SK-N-MC (cell line): Measurements from ENCODE around the gene SCYL1.

Experiments used
- DNase-seq: peaks from one replicate; pipeline ENCODE4 v3.0.0-alpha.2; 2011; ENCODE audit warnings: low read depth, low spot score
- H3K27ac ChIP-seq: fragments of 200-600 bp; sonication (generic); 2 replicates; pipeline ENCODE4 v1.5.1; 2016; ENCODE audit warnings: mixed run types
- H3K36me3 ChIP-seq: fragments of 200-600 bp; sonication (generic); 2 replicates; pipeline ENCODE4 v1.6.1; 2017; ENCODE audit warnings: antibody characterized with exemption, low read length, mixed read lengths; ENCODE audit not compliant: insufficient read depth
- H3K4me3 ChIP-seq: fragments of 200-600 bp; sonication (generic); 2 replicates; pipeline ENCODE4 v1.5.1; 2016
- H3K9ac ChIP-seq: fragments of 200-600 bp; sonication (generic); 2 replicates; pipeline ENCODE4 v1.8.0; 2017; ENCODE audit warnings: mixed run types, mixed read lengths; ENCODE audit not compliant: insufficient read length
- H3K9me3 ChIP-seq: fragments of 200-600 bp; sonication (generic); 2 replicates; pipeline ENCODE4 v1.6.1; 2017; ENCODE audit warnings: low read depth, mild to moderate bottlenecking, antibody characterized with exemption, low read length, moderate library complexity, mixed read lengths
- EZH2 ChIP-seq: fragments of 200-600 bp; sonication (generic); IDR thresholded peaks from one replicate; pipeline ENCODE4 v1.6.1; 2017; ENCODE audit warnings: antibody characterized with exemption
- FOXP2 ChIP-seq: optimal IDR thresholded peaks from 2 replicates; pipeline ENCODE3; 2011; ENCODE audit warnings: mild to moderate bottlenecking, moderate library complexity; ENCODE audit not compliant: insufficient read depth; ENCODE audit errors: extremely low read length, control extremely low read depth
- POLR2AphosphoS5 ChIP-seq: IDR thresholded peaks from 2 replicates; pipeline ENCODE4 v1.6.1; 2012; ENCODE audit warnings: mild to moderate bottlenecking, low read depth, low read length, borderline replicate concordance

The SCYL1 gene

DNA sequence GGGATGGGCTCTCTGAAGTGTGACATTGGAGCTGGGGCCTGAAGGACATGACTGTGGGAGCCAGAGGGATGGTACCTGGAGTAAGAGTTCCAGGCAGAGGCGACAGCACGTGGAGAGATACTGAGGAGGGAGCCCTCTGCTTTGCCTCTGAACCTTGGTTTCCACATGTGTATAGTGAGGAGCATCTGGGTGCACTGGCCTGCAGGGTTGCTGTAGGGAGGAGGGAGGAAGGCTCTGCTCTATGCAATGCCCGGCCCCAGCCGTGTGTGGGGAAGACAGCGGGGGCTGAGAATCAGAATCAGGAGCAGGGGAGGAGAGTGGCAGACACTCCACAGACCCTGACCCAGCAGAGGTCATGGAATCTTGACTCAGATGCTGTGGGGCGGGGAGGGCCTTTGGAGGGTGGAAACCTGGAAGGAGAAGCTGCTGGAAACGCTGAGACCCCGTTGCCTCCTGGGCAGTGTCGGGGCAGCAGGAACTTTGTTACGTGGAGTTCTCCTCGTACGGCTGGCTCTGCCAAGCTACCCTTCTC, 4.0 kb downstream of the SCYL1 start:
- TF ChIP-seq POLR2AphosphoS5: no peak
- Histone ChIP-seq H3K9me3 (no peaks in the 10 kb centered on the region), H3K4me3 (no peak overlapping the region), H3K27ac (no peak overlapping the region), H3K36me3 (peaks cover 8% of the 10 kb centered on the region; the same call in 1 of the 2 replicates), H3K9ac (no peak overlapping the region)
- DNase-seq: no peak

DNA sequence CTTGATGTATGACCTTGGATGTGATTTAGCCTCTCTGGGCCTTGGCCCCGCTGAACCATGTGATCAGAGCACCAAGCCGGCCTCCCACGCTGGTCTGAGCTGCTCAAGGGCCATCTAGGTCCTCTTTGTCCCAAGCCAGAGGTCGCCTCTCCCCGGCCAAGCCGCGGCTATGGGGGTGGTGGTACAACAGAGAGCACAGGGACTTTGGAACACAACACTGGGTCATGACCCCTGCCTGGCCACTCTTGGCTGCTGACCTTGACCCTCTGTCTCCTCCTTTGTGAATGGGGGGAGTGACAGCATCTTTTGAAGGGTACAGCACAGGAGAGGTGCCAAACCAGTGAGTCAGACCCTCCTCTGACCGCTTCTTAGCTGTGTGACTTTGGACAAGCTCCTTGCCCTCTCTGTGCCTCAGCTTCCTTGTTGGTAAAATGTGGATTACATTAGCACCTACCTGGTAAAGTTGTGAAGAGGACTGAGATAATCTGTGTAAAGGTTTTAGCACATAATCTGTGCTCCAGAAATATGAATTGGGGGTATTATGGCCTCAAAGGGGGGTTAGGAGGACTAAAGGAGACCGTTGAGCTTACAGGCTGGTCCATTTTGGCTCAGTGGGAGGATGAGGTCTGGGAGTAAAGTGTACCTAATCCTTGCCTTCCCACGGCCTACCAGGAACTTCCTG, 4.7 kb downstream of the SCYL1 start:
- Histone ChIP-seq H3K27ac (no peak overlapping the region), H3K9ac (no peak overlapping the region), H3K9me3 (no peaks in the 10 kb centered on the region), H3K36me3 (peaks cover 8% of the 10 kb centered on the region; the same call in 1 of the 2 replicates), H3K4me3 (no peak overlapping the region)
- no peak for DNase-seq
- TF ChIP-seq FOXP2 (no peak), EZH2 (no peak), POLR2AphosphoS5 (no peak)

- Histone ChIP-seq H3K9me3 (no peaks in the 10 kb centered on the region), H3K9ac (no peak overlapping the region), H3K27ac (no peak overlapping the region), H3K4me3 (no peak overlapping the region), H3K36me3 (peaks cover 8% of the 10 kb centered on the region; the same call in 1 of the 2 replicates)
- DNase-seq: no peak
- TF ChIP-seq EZH2 (no peak), FOXP2 (no peak), POLR2AphosphoS5 (no peak)
Observed at GRCh38 chr11:65530157-65530496, 5.2 kb downstream of the SCYL1 start.

- H3K4me3 ChIP-seq: no peak overlapping the region
- H3K36me3 ChIP-seq: peaks cover 3% of the 10 kb centered on the region; the same call in 1 of the 2 replicates
- no peak for TF ChIP-seq FOXP2
- no peak overlapping the region for H3K27ac ChIP-seq
- no peak overlapping the region for H3K9ac ChIP-seq
- no peak for DNase-seq
- H3K9me3 ChIP-seq: no peaks in the 10 kb centered on the region
Observed at GRCh38 chr11:65532388-65533064, 7.6 kb downstream of the SCYL1 start.

DNA sequence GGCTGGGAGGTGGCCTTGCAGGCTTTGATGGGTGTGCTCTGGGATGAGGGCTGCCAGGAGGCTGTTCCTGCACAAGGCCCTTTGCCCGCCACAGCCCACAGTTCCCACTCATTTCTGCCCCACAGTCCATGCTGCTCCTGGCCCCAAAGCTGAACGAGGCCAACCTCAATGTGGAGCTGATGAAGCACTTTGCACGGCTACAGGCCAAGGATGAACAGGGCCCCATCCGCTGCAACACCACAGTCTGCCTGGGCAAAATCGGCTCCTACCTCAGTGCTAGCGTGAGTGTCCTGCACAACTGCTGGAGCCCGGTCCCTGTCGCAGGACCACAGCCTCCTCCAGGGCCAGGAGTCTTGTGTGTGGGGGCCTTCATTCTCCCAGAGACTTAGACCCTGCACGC, 10.2 kb downstream of the SCYL1 start:
- H3K9ac ChIP-seq: no peak overlapping the region
- no peak overlapping the region for H3K27ac ChIP-seq
- no peaks in the 10 kb centered on the region for H3K9me3 ChIP-seq
- no peak for DNase-seq
- H3K36me3 ChIP-seq: peaks cover 3% of the 10 kb centered on the region; the same call in 1 of the 2 replicates
- H3K4me3 ChIP-seq: no peak overlapping the region
- TF ChIP-seq POLR2AphosphoS5: no peak

- H3K9me3 ChIP-seq: no peaks in the 10 kb centered on the region
- H3K36me3 ChIP-seq: peaks cover 3% of the 10 kb centered on the region; the same call in 1 of the 2 replicates
- no peak overlapping the region for H3K9ac ChIP-seq
- no peak; the same call in 1 of the 2 replicates for TF ChIP-seq POLR2AphosphoS5
- TF ChIP-seq FOXP2: no peak
- no peak for TF ChIP-seq EZH2
- DNase-seq: no peak
- H3K4me3 ChIP-seq: no peak overlapping the region
- no peak overlapping the region for H3K27ac ChIP-seq
Observed at GRCh38 chr11:65536412-65537295, 11.8 kb downstream of the SCYL1 start.

DNA sequence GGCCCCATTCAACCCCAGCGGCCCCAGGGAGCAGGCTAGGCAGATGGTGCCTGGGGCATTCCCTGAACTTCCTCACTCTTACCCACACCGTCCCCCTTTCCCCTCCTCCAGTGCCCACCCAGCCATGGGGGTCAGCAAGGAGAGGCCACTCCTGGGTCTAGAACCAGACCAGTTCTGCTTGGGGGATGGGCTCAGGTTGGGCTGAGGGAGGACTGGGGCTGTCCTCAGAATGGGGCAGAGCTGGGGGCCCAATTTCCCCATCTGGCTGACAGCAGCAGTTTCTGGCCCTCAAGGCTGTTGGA, 12.4 kb downstream of the SCYL1 start:
- no peak overlapping the region for H3K27ac ChIP-seq
- TF ChIP-seq FOXP2 (no peak), POLR2AphosphoS5 (no peak; the same call in 1 of the 2 replicates), EZH2 (no peak)
- H3K4me3 ChIP-seq: no peak overlapping the region
- H3K36me3 ChIP-seq: peaks cover 3% of the 10 kb centered on the region; the same call in 1 of the 2 replicates
- no peak overlapping the region for H3K9ac ChIP-seq
- DNase-seq: no peak
- H3K9me3 ChIP-seq: no peaks in the 10 kb centered on the region

DNA sequence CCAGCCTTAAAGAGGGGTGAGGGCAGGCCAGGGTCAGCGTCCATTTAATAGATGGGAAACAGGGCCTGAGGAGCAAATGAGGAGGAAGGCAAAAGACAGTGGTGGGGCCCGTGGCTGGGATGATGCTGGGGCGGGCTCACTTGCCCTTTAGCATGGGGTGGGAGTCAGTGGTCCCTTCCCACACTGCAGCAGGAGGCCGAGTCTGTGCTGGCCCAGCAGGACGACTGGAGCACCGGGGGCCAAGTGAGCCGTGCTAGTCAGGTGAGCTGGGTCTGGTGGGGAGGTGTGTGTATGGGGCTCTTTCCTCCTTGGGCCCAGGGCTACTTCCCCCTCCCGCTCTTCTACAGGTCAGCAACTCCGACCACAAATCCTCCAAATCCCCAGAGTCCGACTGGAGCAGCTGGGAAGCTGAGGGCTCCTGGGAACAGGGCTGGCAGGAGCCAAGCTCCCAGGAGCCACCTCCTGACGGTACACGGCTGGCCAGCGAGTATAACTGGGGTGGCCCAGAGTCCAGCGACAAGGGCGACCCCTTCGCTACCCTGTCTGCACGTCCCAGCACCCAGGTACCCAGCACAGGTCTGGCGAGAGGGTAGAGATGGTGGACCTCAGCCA, 12.8 kb downstream of the SCYL1 start:
- H3K36me3 ChIP-seq: peaks cover 1% of the 10 kb centered on the region; the same call in 1 of the 2 replicates
- no peak overlapping the region for H3K9ac ChIP-seq
- no peaks in the 10 kb centered on the region for H3K9me3 ChIP-seq
- no peak for DNase-seq
- no peak overlapping the region for H3K27ac ChIP-seq
- H3K4me3 ChIP-seq: no peak overlapping the region
- no peak for TF ChIP-seq EZH2
- no peak for TF ChIP-seq POLR2AphosphoS5
